HCT116 (cell line): ENCODE data around the gene RP9. TPM values are rescaled to one million over a fixed set of nuclear protein-coding genes. Genes with fewer than 3 reads are reported as not detected.

Experiments
- ATAC-seq: fragments of 200-7000 bp; cut with Tn5 transposase; 2 replicates; pipeline ENCODE4 v1.9.1; 2020; ENCODE audit warnings: mild to moderate bottlenecking, moderate library complexity
- BruUV-seq: library from RNA; stranded (reverse); fragments of 400-500 nt; replicated peaks from 2 replicates; lab custom pipeline; 2021; lab: Mats Ljungman, UMichigan
- CTCF ChIA-PET: fragments of 300-600 bp; sonication (Branson Sonifier 250); formaldehyde crosslinking; loops from one replicate; lab custom pipeline; 2021; ENCODE audit warnings: antibody characterized with exemption; lab: Charles Lee
- POLR2A ChIA-PET: fragments of 300-600, 350-600 bp; sonication (Branson Sonifier 250); formaldehyde crosslinking; loops from one replicate; lab custom pipeline; 2021; ENCODE audit warnings: antibody characterized with exemption; lab: Charles Lee
- RAD21 ChIA-PET, 2 experiments: fragments of 300-600 bp; sonication (Branson Sonifier 250); formaldehyde crosslinking; loops; one replicate each; lab custom pipeline; 2023; ENCODE audit warnings: low total read pairs in 2 of 2; ENCODE audit not compliant: uncharacterized antibody in 2 of 2, unreplicated experiment in 2 of 2, low non-redundant PET in 1 of 2; lab: Charles Lee
- DNase-seq: peaks from one replicate; pipeline ENCODE4 v3.0.0-alpha.2; 2010; ENCODE audit warnings: low read depth, low spot score
- H2AFZ ChIP-seq: fragments of 200-600 bp; shearing (Covaris generic), sonication (generic); 2 replicates; pipeline ENCODE4 v1.6.1; 2017; ENCODE audit warnings: low read depth, mixed run types, mixed read lengths, antibody characterized with exemption, low read length; ENCODE audit not compliant: poor library complexity, severe bottlenecking
- H3K27ac ChIP-seq: 2 replicates; pipeline ENCODE4 v1.5.1; 2012; ENCODE audit warnings: low read depth, low read length
- H3K27me3 ChIP-seq: fragments of 200-600 bp; sonication (generic); 2 replicates; pipeline ENCODE4 v1.6.1; 2016; ENCODE audit warnings: mixed run types, low read length, mixed read lengths; ENCODE audit not compliant: insufficient read depth
- H3K36me3 ChIP-seq, 2 experiments: fragments of 200-500 bp in 1 of 2; fragments of 200-600 bp in 1 of 2; sonication (Bioruptor generic) in 1 of 2; sonication (generic) in 1 of 2; 2 replicates each; pipeline versions ENCODE4 v1.5.1 to v1.6.1; 2014 to 2016; ENCODE audit warnings: low read length in 2 of 2, inconsistent platforms in 1 of 2, mixed read lengths in 1 of 2, mixed run types in 1 of 2; ENCODE audit not compliant: insufficient read depth in 2 of 2, control insufficient read depth in 1 of 2
- H3K4me1 ChIP-seq, 2 experiments: fragments of 200-600 bp in 1 of 2; sonication (generic) in 1 of 2; 2 replicates each; pipeline versions ENCODE4 v1.5.1 to v1.6.1; 2012 to 2017; ENCODE audit warnings: low read length in 2 of 2, inconsistent platforms in 1 of 2, mild to moderate bottlenecking in 1 of 2, mixed read lengths in 1 of 2, mixed run types in 1 of 2, moderate library complexity in 1 of 2; ENCODE audit not compliant: insufficient read depth in 2 of 2, control insufficient read depth in 1 of 2
- H3K4me2 ChIP-seq: fragments of 200-600 bp; sonication (generic); 2 replicates; pipeline ENCODE4 v1.6.1; 2017; ENCODE audit warnings: mixed run types, low read length, mixed read lengths
- H3K4me3 ChIP-seq, 2 experiments: fragments of 200-600 bp in 1 of 2; sonication (generic) in 1 of 2; replicated peaks in 1 of 2; 2 replicates each; pipeline ENCODE4 v1.5.1; 2011 to 2016; ENCODE audit warnings: low read length in 2 of 2, control low read depth in 1 of 2, low read depth in 1 of 2, mild to moderate bottlenecking in 1 of 2, mixed read lengths in 1 of 2, mixed run types in 1 of 2
- H3K79me2 ChIP-seq: fragments of 200-600 bp; sonication (generic); 2 replicates; pipeline ENCODE4 v1.6.1; 2017; ENCODE audit warnings: mild to moderate bottlenecking, mixed run types, low read length, moderate library complexity, mixed read lengths; ENCODE audit not compliant: insufficient read depth
- H3K9ac ChIP-seq: fragments of 200-600 bp; sonication (generic); 2 replicates; pipeline ENCODE4 v1.6.1; 2016; ENCODE audit warnings: low read length, mixed read lengths
- H3K9me2 ChIP-seq: fragments of 200-600 bp; sonication (generic), shearing (Covaris generic); 2 replicates; pipeline ENCODE4 v1.6.1; 2017; ENCODE audit warnings: mixed run types, mild to moderate bottlenecking, moderate library complexity; ENCODE audit not compliant: insufficient read depth
- H3K9me3 ChIP-seq, 2 experiments: fragments of 200-500 bp in 1 of 2; fragments of 200-600 bp in 1 of 2; sonication (Bioruptor generic) in 1 of 2; sonication (generic) in 1 of 2; 2 replicates each; pipeline ENCODE4 v1.6.1; 2014 to 2017; ENCODE audit warnings: low read length in 2 of 2, mixed read lengths in 2 of 2, inconsistent platforms in 1 of 2, low read depth in 1 of 2, mild to moderate bottlenecking in 1 of 2, mixed run types in 1 of 2, moderate library complexity in 1 of 2; ENCODE audit not compliant: control insufficient read depth in 1 of 2, insufficient read depth in 1 of 2
- H4K20me1 ChIP-seq: fragments of 200-600 bp; sonication (generic), shearing (Covaris generic); 2 replicates; pipeline ENCODE4 v1.6.1; 2017; ENCODE audit warnings: mixed run types, mild to moderate bottlenecking, moderate library complexity; ENCODE audit not compliant: insufficient read depth
- RAD21 ChIP-seq: IDR thresholded peaks from 2 replicates; pipeline ENCODE4 v1.6.1; 2012; ENCODE audit warnings: low read depth, mild to moderate bottlenecking
- SIN3A ChIP-seq: IDR thresholded peaks from 2 replicates; pipeline ENCODE4 v1.6.1; 2012; ENCODE audit warnings: low read depth
- SP1 ChIP-seq: IDR thresholded peaks from 2 replicates; pipeline ENCODE4 v1.6.1; 2012; ENCODE audit warnings: low read depth
- TCF7L2 ChIP-seq: IDR thresholded peaks from 2 replicates; pipeline ENCODE4 v1.7.0; 2011; ENCODE audit warnings: borderline replicate concordance, inconsistent platforms; ENCODE audit not compliant: insufficient read depth, insufficient read length; ENCODE audit errors: extremely low read depth
- ZNF274 ChIP-seq: fragments of 200-500 bp; sonication (Bioruptor generic); IDR thresholded peaks from 2 replicates; pipeline ENCODE4 v1.6.1; 2014; ENCODE audit warnings: mild to moderate bottlenecking, low read depth, low read length, inconsistent platforms
- intact Hi-C: fragments of 100-400 bp; cut with micrococcal nuclease; formaldehyde crosslinking; loops from 2 replicates; pipeline ENCODE4 v1.10.0; 2022
- total RNA-seq: library from RNA; stranded (reverse); gene quantifications from one replicate; pipeline ENCODE4 v1.2.1, GENCODE V29; 2021; ENCODE audit not compliant: unreplicated experiment
- TF ChIP-seq, protein P1 (sequence below): IDR thresholded peaks from 2 replicates; pipeline ENCODE4 v1.6.1; 2012; ENCODE audit warnings: low read depth

Gene RP9
- total RNA-seq, 1 experiment from 2014 or later, result 14.2 TPM

DNA sequence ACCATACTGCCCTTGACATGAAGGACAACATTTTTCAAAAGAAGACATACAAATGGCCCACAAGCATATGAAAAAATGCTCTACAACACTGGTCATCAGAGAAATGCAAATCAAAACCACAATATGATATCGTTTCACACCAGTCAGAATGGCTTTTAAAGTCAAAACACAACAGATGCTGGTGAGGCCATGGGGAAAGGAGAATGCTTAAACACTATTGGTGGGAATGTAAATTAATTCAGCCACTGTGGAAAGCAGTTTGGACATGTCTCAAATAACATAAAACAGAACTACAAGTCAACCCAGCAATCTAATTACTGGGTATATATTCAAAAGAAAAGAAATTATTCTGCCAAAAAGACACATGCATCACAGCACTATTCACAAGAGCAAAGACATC lies 42.4 kb downstream of the RP9 start:
- Histone ChIP-seq H3K79me2 (peaks cover 7% of the 10 kb centered on the region), H2AFZ (no peak overlapping the region), H3K4me2 (no peak overlapping the region), H3K9me3 (peaks cover 12 to 14% of the 10 kb centered on the region in 2 experiments; a peak in 2 of 4 replicates), H3K9ac (no peak overlapping the region), H3K27ac (no peak overlapping the region), H3K4me1 (peaks cover 0 to 9% of the 10 kb centered on the region in 2 experiments; a peak in 3 of 4 replicates), H3K9me2 (no peaks in the 10 kb centered on the region), H3K27me3 (no peaks in the 10 kb centered on the region), H3K4me3 (no peak overlapping the region), H3K36me3 (no peaks in the 10 kb centered on the region), H4K20me1 (no peaks in the 10 kb centered on the region)
- CTCF ChIA-PET, result interaction anchor here (1.4 kb wide), 1 partner anchor 43 kb away, joined by 3 read pairs; the partner anchor contains the start of gene RP9
- no peak for ATAC-seq
- no peak for DNase-seq
- intact Hi-C loops, result no loop called here
- no peak for TF ChIP-seq SP1
- TF ChIP-seq SIN3A, result no peak
- TF ChIP-seq ZNF274, result no peak
- TF ChIP-seq, protein P1, sequence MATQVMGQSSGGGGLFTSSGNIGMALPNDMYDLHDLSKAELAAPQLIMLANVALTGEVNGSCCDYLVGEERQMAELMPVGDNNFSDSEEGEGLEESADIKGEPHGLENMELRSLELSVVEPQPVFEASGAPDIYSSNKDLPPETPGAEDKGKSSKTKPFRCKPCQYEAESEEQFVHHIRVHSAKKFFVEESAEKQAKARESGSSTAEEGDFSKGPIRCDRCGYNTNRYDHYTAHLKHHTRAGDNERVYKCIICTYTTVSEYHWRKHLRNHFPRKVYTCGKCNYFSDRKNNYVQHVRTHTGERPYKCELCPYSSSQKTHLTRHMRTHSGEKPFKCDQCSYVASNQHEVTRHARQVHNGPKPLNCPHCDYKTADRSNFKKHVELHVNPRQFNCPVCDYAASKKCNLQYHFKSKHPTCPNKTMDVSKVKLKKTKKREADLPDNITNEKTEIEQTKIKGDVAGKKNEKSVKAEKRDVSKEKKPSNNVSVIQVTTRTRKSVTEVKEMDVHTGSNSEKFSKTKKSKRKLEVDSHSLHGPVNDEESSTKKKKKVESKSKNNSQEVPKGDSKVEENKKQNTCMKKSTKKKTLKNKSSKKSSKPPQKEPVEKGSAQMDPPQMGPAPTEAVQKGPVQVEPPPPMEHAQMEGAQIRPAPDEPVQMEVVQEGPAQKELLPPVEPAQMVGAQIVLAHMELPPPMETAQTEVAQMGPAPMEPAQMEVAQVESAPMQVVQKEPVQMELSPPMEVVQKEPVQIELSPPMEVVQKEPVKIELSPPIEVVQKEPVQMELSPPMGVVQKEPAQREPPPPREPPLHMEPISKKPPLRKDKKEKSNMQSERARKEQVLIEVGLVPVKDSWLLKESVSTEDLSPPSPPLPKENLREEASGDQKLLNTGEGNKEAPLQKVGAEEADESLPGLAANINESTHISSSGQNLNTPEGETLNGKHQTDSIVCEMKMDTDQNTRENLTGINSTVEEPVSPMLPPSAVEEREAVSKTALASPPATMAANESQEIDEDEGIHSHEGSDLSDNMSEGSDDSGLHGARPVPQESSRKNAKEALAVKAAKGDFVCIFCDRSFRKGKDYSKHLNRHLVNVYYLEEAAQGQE, result no peak
- RAD21 ChIA-PET, result no interaction called here
- no TSS peak for BruUV-seq
- POLR2A ChIA-PET, result no interaction called here

DNA sequence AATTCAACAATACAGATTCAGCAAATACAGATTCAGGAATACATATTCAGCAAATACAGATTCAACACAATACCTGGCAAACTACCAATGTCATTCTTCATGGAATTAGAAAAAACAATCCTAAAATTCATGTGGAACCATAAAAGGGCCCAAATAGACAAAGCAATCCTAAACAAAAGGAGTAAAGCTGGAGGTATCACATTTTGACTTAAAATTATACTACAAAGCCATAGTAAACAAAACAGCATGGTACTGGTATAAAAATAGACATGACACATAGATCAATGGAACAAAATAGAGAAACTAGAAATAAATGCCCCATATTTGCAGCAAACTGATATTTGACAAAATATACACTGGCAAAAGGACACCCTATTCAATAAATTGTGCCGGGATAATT lies 43.2 kb downstream of the RP9 start:
- H3K79me2 ChIP-seq, result peaks cover 15% of the 10 kb centered on the region
- ChIA-PET CTCF (no interaction called here), POLR2A (no interaction called here), RAD21 (no interaction called here)
- intact Hi-C loops, result no loop called here
- H3K9me3 ChIP-seq, result peaks cover 12 to 13% of the 10 kb centered on the region in 2 experiments; a peak in 2 of 4 replicates
- H3K4me3 ChIP-seq, result no peak overlapping the region
- H3K4me1 ChIP-seq, result peaks cover 5 to 15% of the 10 kb centered on the region in 2 experiments; a peak in 3 of 4 replicates
- BruUV-seq, result no TSS peak
- no peak overlapping the region for H3K9ac ChIP-seq
- TF ChIP-seq TCF7L2, result no peak
- TF ChIP-seq RAD21, result no peak
- no peak for DNase-seq
- no peak overlapping the region for H3K27ac ChIP-seq
- no peaks in the 10 kb centered on the region for H3K36me3 ChIP-seq
- no peak for ATAC-seq
- peaks cover under 1% of the 10 kb centered on the region; the same call in 1 of the 2 replicates for H4K20me1 ChIP-seq
- no peaks in the 10 kb centered on the region for H3K27me3 ChIP-seq
- H3K4me2 ChIP-seq, result no peak overlapping the region
- no peaks in the 10 kb centered on the region for H3K9me2 ChIP-seq
- H2AFZ ChIP-seq, result no peak overlapping the region
